ENCODE data around the gene NUP210.
A peak's percentile ranks its signal among the peaks of the same experiment; 100 is the strongest.
"Not testable (repeated sequence)": the region's sequence is repeated elsewhere in the genome, so short reads cannot be mapped to it uniquely, and the experiment has no call there.

The NUP210 gene

GRCh38 chr3:13455644-13456043 is 35.5 kb upstream of the NUP210 start:
- H3K36me3 ChIP-seq (ENCODE audit: insufficient read depth, low read length): no peaks in the 10 kb centered on the region
- no peak overlapping the region for H3K4me3 ChIP-seq (ENCODE audit: low read length)
- peaks cover 4% of the 10 kb centered on the region for H3K4me1 ChIP-seq (ENCODE audit: control insufficient read depth, insufficient read depth, low read length)
- peaks cover 19% of the 10 kb centered on the region for H3K27me3 ChIP-seq (ENCODE audit: control insufficient read depth, insufficient read depth, low read length)
- no peaks in the 10 kb centered on the region for H3K9me3 ChIP-seq (replicated peaks; ENCODE audit: low read length)
- no peak overlapping the region for H3K4me2 ChIP-seq (ENCODE audit: low read length)
- H3K9ac ChIP-seq (ENCODE audit: low read depth, low read length): no peak overlapping the region

- Histone ChIP-seq H3K36me3 (ENCODE audit: insufficient read depth, low read length) (no peaks in the 10 kb centered on the region), H3K4me2 (ENCODE audit: low read length) (peak overlapping the region; percentile 85), H3K4me1 (ENCODE audit: control insufficient read depth, insufficient read depth, low read length) (peaks cover 4% of the 10 kb centered on the region), H3K4me3 (ENCODE audit: low read length) (peak overlapping the region; percentile 58), H3K9ac (ENCODE audit: low read depth, low read length) (no peak overlapping the region), H3K9me3 (replicated peaks; ENCODE audit: low read length) (no peaks in the 10 kb centered on the region), H3K27me3 (ENCODE audit: control insufficient read depth, insufficient read depth, low read length) (peaks cover 6% of the 10 kb centered on the region)
Measured at GRCh38 chr3:13452490-13453335, 32.6 kb upstream of the NUP210 start.

- H3K4me1 ChIP-seq (ENCODE audit: control insufficient read depth, insufficient read depth, low read length): peaks cover 4% of the 10 kb centered on the region
- H3K9ac ChIP-seq (ENCODE audit: low read depth, low read length): peak overlapping the region; percentile 71
- peaks cover 6% of the 10 kb centered on the region for H3K27me3 ChIP-seq (ENCODE audit: control insufficient read depth, insufficient read depth, low read length)
- H3K4me2 ChIP-seq (ENCODE audit: low read length): peak overlapping the region; percentile 85
- peak overlapping the region; percentile 72 for H3K4me3 ChIP-seq (ENCODE audit: low read length)
- H3K36me3 ChIP-seq (ENCODE audit: insufficient read depth, low read length): no peaks in the 10 kb centered on the region
- no peaks in the 10 kb centered on the region for H3K9me3 ChIP-seq (replicated peaks; ENCODE audit: low read length)
Measured at GRCh38 chr3:13451301-13451673, 31.2 kb upstream of the NUP210 start.

GRCh38 chr3:13442882-13443281 is 22.8 kb upstream of the NUP210 start:
- H3K4me2 ChIP-seq (ENCODE audit: low read length); H3K27me3 ChIP-seq (ENCODE audit: control insufficient read depth, insufficient read depth, low read length); H3K4me1 ChIP-seq (ENCODE audit: control insufficient read depth, insufficient read depth, low read length); H3K4me3 ChIP-seq (ENCODE audit: low read length); H3K9ac ChIP-seq (ENCODE audit: low read depth, low read length); H3K36me3 ChIP-seq (ENCODE audit: insufficient read depth, low read length); H3K9me3 ChIP-seq (replicated peaks; ENCODE audit: low read length): not testable (repeated sequence)

- no peaks in the 10 kb centered on the region for H3K27me3 ChIP-seq (ENCODE audit: control insufficient read depth, insufficient read depth, low read length)
- no peak overlapping the region for H3K4me2 ChIP-seq (ENCODE audit: low read length)
- H3K9me3 ChIP-seq (replicated peaks; ENCODE audit: low read length): no peaks in the 10 kb centered on the region
- no peaks in the 10 kb centered on the region for H3K4me1 ChIP-seq (ENCODE audit: control insufficient read depth, insufficient read depth, low read length)
- no peak overlapping the region for H3K4me3 ChIP-seq (ENCODE audit: low read length)
- no peaks in the 10 kb centered on the region for H3K36me3 ChIP-seq (ENCODE audit: insufficient read depth, low read length)
- no peak overlapping the region for H3K9ac ChIP-seq (ENCODE audit: low read depth, low read length)
Measured at GRCh38 chr3:13440204-13440817, 20.2 kb upstream of the NUP210 start.

- not testable (repeated sequence) for H3K36me3 ChIP-seq (ENCODE audit: insufficient read depth, low read length); H3K4me1 ChIP-seq (ENCODE audit: control insufficient read depth, insufficient read depth, low read length); H3K27me3 ChIP-seq (ENCODE audit: control insufficient read depth, insufficient read depth, low read length); H3K9me3 ChIP-seq (replicated peaks; ENCODE audit: low read length); H3K4me2 ChIP-seq (ENCODE audit: low read length); H3K4me3 ChIP-seq (ENCODE audit: low read length); H3K9ac ChIP-seq (ENCODE audit: low read depth, low read length)
Measured at GRCh38 chr3:13436213-13436612, 16.1 kb upstream of the NUP210 start.

GRCh38 chr3:13433912-13434311 is 13.8 kb upstream of the NUP210 start:
- Histone ChIP-seq H3K27me3 (ENCODE audit: control insufficient read depth, insufficient read depth, low read length) (no peaks in the 10 kb centered on the region), H3K4me3 (ENCODE audit: low read length) (no peak overlapping the region), H3K4me1 (ENCODE audit: control insufficient read depth, insufficient read depth, low read length) (no peaks in the 10 kb centered on the region), H3K9ac (ENCODE audit: low read depth, low read length) (no peak overlapping the region), H3K4me2 (ENCODE audit: low read length) (no peak overlapping the region), H3K36me3 (ENCODE audit: insufficient read depth, low read length) (no peaks in the 10 kb centered on the region), H3K9me3 (replicated peaks; ENCODE audit: low read length) (no peaks in the 10 kb centered on the region)

- Histone ChIP-seq H3K4me2 (ENCODE audit: low read length) (no peak overlapping the region), H3K4me1 (ENCODE audit: control insufficient read depth, insufficient read depth, low read length) (no peaks in the 10 kb centered on the region), H3K9ac (ENCODE audit: low read depth, low read length) (no peak overlapping the region), H3K27me3 (ENCODE audit: control insufficient read depth, insufficient read depth, low read length) (no peaks in the 10 kb centered on the region), H3K9me3 (replicated peaks; ENCODE audit: low read length) (no peaks in the 10 kb centered on the region), H3K36me3 (ENCODE audit: insufficient read depth, low read length) (no peaks in the 10 kb centered on the region), H3K4me3 (ENCODE audit: low read length) (no peak overlapping the region)
Measured at GRCh38 chr3:13432093-13432492, 12.0 kb upstream of the NUP210 start.

GRCh38 chr3:13430411-13430875 is 10.3 kb upstream of the NUP210 start:
- not testable (repeated sequence) for H3K4me3 ChIP-seq (ENCODE audit: low read length); H3K9me3 ChIP-seq (replicated peaks; ENCODE audit: low read length); H3K4me1 ChIP-seq (ENCODE audit: control insufficient read depth, insufficient read depth, low read length); H3K36me3 ChIP-seq (ENCODE audit: insufficient read depth, low read length); H3K4me2 ChIP-seq (ENCODE audit: low read length); H3K27me3 ChIP-seq (ENCODE audit: control insufficient read depth, insufficient read depth, low read length); H3K9ac ChIP-seq (ENCODE audit: low read depth, low read length)

GRCh38 chr3:13429631-13430291 is 9.6 kb upstream of the NUP210 start:
- Histone ChIP-seq H3K9ac (ENCODE audit: low read depth, low read length) (no peak overlapping the region), H3K36me3 (ENCODE audit: insufficient read depth, low read length) (no peaks in the 10 kb centered on the region), H3K4me1 (ENCODE audit: control insufficient read depth, insufficient read depth, low read length) (no peaks in the 10 kb centered on the region), H3K27me3 (ENCODE audit: control insufficient read depth, insufficient read depth, low read length) (no peaks in the 10 kb centered on the region), H3K4me3 (ENCODE audit: low read length) (no peak overlapping the region), H3K4me2 (ENCODE audit: low read length) (no peak overlapping the region), H3K9me3 (replicated peaks; ENCODE audit: low read length) (no peaks in the 10 kb centered on the region)

GRCh38 chr3:13428678-13429077 is 8.6 kb upstream of the NUP210 start:
- not testable (repeated sequence) for H3K9me3 ChIP-seq (replicated peaks; ENCODE audit: low read length); H3K4me3 ChIP-seq (ENCODE audit: low read length); H3K4me2 ChIP-seq (ENCODE audit: low read length); H3K27me3 ChIP-seq (ENCODE audit: control insufficient read depth, insufficient read depth, low read length); H3K4me1 ChIP-seq (ENCODE audit: control insufficient read depth, insufficient read depth, low read length); H3K9ac ChIP-seq (ENCODE audit: low read depth, low read length); H3K36me3 ChIP-seq (ENCODE audit: insufficient read depth, low read length)
